HG02973 (cell line): ENCODE data around the gene GATB.

ENCODE experiments used
- ATAC-seq: cut with Tn5 transposase; IDR thresholded peaks from one replicate; pipeline ENCODE4 v1.9.1; 2021; ENCODE audit warnings: moderate library complexity; ENCODE audit not compliant: unreplicated experiment

The GATB gene

DNA sequence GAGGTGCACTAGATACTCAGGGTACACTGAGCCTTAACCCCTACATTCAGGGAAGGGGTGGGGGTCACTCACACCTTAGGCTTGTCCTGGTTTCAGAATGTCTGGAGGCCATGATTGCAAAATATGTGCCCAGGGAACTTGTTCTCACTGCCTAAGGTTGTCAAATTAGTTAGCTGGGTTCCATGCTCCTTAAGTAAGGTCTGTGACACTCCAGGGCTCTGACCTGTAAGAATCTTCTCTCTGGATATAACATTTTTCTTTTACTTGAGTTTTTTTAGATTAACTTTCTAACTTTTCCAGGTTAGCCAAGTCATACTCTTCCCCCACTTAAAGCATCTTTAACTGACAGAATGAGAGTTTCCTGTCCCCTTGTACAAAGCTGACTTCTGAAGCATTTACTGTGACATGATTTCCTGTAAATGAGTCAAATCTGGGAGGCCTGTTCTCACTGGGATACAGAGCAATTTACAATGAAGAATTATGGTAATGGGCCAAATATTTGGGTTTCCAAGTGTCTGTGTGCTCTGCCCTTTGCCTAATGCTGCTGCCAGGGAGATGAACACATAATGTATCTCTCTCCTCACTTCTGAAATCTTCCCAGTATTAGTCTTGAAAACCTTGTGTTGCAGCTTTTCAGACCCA lies 101.7 kb downstream of the GATB start:
- no peak for ATAC-seq

- no peak for ATAC-seq
Observed at GRCh38 chr4:151657896-151658295, 102.9 kb downstream of the GATB start.

GRCh38 chr4:151656058-151656457 lies 104.7 kb downstream of the GATB start:
- no peak for ATAC-seq

DNA sequence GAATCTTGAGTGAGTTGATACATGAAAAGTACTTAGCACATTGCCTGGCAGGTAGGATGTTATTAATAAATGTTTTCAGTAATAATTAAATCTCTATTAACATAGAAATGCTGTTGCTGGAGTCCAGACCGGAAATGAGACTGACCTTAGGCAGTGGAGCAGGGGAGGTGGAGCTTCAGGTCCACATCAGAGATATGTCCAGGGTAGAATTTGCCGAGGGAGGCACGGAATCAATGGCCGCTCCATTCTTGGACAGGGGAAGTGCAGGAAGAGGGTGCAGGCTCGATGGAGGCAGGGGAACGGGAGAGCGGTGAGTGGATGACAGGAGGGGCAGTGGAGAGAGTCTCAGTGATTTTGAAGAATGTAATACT lies 107.3 kb downstream of the GATB start:
- ATAC-seq, result no peak

GRCh38 chr4:151652841-151653547 lies 107.8 kb downstream of the GATB start:
- ATAC-seq, result no peak

- no peak for ATAC-seq
Observed at GRCh38 chr4:151651496-151651895, 109.3 kb downstream of the GATB start.

DNA sequence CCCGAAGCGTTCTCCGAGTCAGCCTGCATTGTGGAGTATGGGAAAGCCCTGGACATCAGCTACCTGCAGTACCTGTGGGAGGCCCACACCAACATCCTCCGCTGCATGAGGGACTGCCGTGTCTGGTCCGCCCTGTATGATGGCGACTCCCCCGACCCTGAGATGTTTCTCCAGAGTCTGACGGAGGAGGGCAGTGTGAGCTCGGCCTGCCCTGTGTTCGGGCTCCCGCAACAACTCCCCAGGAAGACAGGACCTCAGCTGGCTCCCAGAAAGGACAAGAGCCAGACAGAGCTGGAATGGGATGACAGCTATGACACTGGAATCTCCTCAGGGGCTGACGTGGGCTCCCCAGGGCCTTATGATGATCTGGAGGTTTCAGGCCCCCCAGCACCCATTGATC lies 111.3 kb downstream of the GATB start:
- ATAC-seq, result no peak

- no peak for ATAC-seq
Observed at GRCh38 chr4:151646322-151646721, 114.5 kb downstream of the GATB start.

GRCh38 chr4:151644622-151645021 lies 116.2 kb downstream of the GATB start:
- no peak for ATAC-seq

DNA sequence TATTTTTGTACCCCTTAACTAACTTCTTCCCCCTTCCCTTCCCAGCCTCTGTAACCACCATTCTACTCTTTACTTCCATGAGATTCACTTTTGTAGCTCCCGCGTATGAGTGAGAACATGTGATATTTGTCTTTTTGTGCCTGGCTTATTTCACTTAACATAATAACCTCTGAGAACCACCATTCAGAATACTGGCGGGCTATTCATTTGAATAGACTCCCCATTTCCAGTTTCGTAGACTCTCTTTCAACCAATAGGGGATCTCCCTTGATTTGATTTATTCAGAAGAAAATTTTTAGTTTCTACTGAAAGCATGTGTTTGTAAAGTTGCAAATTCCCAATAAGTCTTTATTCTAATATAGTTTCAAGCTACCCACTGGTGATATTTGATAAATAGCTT lies 117.2 kb downstream of the GATB start:
- no peak for ATAC-seq

DNA sequence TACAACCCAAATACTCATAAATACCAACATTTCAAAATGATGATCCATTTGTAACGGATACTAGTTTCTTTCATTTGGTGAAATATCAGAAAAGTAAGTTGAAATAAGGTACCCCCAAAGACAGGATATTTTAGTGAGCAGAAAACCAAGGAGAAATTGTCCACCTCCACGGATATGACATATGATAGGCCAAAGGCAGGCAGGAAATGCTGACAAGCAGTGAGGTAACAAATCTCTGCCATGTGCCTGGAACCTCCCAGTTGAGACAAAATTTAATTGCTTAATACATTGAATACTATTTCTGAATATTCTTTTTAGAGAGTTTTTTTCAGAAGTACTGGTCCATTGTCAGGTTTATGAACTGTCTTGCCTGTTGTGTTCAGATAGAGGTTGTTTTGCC lies 118.8 kb downstream of the GATB start:
- no peak for ATAC-seq

- no peak for ATAC-seq
Observed at GRCh38 chr4:151641167-151641566, 119.6 kb downstream of the GATB start.

- ATAC-seq, result no peak
Observed at GRCh38 chr4:151640381-151640780, 120.4 kb downstream of the GATB start.

DNA sequence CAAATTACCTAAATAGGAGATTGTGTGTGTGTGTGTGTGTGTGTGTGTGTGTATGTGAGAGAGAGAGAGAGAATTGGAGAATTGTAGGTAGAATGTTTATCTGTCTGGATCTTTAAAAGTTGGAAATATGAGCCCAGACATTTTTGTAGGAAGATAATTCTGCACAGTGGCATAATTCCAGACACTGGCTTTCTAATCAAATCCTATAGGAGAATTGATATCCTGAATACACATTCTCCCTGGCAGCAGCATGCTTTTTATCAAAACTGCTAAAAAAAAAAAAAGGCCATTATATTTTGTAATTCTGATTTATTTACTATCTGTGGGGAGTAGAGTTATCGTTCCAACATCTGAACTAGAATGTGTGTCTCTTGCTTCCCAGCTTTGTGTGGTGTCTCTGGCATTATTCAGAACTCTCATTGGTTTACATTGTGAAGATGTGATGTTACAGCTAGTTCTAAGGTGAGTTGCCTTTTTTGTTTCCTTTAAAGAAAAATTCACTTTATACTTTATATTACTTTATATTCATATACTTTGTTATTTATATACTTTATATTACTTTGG lies 122.4 kb downstream of the GATB start:
- no peak for ATAC-seq

DNA sequence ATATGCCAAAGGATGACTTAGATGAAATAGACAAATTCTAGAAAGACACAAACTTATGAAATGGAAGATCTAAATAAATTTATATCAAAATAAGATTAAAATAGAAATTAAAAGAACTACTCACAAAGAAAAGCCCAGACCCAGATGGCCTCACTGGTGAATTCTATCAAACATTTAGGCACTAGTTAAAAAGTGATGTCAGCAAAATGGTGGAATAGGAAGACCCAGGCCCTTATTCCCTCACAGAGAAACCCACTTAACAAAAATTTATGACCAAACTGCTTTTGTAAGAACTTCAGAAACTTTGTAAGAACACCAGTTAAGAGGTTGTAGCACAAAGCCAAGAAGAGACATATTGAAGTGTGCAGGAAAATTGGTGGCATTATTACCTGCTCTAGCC lies 129.5 kb downstream of the GATB start:
- ATAC-seq, result no peak

DNA sequence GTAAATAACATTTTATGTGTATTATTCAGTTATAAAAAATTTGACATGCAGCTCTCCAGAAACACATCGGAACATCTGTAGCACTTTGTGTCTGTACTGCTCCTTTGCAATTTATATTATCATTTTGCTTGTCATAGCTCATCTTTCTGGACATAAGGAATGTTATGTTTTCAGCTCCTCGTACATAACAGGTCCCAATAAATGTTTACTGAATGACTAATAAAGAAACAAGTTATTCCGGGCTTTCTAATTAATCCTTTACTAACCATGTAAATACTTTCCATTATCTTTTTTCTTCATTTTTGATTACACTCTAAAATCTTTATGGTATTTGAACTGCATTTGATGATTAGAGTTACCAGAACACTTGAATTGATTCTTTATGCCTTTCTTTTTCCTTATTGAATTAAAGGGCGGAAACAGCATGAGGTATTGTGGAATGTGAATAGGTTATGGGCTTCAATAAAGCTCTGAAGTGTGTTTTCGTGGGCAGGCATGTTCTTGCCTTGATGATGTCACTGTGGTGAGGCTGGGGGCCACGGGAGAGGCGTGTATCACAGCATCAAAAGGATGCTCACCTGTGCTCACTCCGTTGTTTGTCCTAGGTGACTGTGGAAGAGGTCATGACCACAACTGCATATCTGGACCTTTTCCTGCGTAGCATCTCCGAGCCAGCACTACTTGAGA lies 131.6 kb downstream of the GATB start:
- ATAC-seq, result no peak

GRCh38 chr4:151628001-151628608 lies 132.7 kb downstream of the GATB start:
- ATAC-seq, result no peak

GRCh38 chr4:151627491-151627890 lies 133.3 kb downstream of the GATB start:
- no peak for ATAC-seq

- ATAC-seq, result no peak
Observed at GRCh38 chr4:151626751-151627150, 134.1 kb downstream of the GATB start.

DNA sequence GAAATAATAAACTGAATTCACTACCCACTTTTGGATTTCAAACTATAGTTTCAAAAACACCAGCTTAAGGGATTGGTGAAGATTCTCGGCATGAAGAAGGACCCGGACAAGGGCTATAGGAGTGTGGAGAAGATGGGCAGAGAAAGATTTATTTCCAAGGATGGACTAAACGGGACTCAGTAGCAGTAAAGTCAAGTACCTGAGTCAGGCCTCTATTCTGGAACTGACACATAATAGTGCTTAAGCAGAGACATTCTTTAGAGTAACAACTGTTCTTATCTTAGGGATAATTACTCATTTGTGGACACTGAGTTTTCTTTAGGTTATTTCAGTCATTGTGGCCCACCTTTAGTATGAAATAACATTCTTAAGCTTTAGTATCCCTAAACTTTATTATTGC lies 134.6 kb downstream of the GATB start:
- ATAC-seq, result no peak
